Measurements from ENCODE around the gene CASZ1.

Gene CASZ1

DNA sequence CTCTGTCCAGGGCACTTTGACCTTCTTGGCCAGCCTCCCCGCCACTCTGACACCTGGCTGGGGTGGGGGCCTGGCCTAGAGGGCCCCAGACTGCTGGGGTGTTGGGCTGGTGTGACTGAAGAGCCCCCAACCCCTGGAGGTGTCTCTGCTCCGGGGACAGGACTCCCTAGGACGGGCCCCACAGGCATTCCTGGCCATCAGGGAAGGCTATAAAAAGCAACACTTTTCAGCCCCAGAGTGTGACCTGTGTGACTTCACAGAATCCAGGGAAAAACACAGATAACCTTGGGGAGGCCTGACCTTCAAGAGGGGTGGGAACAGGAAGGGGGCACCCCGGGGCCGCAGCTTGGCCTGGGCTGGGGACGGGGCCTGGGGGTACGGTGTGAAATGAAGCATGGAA is 24.0 kb upstream of the CASZ1 start:
- in situ Hi-C loops (cut with HindIII; ENCODE audit: low pct_ligation_motif_present, low sequenced_read_pairs): no loop called here
- DNase-seq: no peak
- H3K27me3 ChIP-seq (replicated peaks): peaks cover 5% of the 10 kb centered on the region

DNA sequence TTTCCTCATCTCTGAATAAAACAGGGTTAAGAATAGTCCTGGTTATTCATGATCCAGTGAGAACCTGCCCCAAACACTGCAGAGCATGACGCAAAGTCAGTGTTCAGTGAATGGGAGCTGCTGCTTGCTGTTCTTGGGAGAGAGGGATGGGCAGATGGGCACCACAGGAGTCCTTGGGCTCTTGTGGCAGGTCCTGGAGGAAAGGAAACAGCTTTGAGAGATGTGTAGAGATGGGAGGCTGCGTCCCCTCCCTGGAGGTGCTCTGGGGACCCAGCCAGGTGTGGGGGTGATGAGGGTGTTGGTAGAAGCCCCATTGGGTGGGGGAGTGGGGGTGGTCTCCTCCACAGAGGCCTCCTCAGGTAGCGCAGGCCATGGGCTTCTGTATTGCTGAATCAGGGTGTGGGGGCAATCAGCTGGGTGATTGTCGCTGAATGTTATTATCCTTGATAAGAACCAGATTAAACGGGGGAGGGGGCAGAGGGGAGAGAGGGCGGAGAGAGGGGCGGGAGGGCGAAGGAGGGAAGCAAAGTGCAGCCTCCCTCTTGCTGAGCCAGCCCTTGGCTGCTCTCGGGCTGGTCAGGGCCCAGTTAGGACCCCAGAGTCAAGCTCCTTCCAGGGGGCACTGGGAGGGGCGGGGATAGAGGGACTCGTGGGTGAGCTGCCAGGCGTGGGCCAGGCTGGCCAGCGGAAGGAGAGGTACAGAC is 22.9 kb upstream of the CASZ1 start:
- Histone ChIP-seq H3K27me3 (replicated peaks) (peaks cover 8% of the 10 kb centered on the region), H3K27ac (no peak overlapping the region), H3K36me3 (replicated peaks) (no peaks in the 10 kb centered on the region), H3K4me3 (ENCODE audit: low read depth, low read length) (no peak overlapping the region)
- TF ChIP-seq, protein P1, sequence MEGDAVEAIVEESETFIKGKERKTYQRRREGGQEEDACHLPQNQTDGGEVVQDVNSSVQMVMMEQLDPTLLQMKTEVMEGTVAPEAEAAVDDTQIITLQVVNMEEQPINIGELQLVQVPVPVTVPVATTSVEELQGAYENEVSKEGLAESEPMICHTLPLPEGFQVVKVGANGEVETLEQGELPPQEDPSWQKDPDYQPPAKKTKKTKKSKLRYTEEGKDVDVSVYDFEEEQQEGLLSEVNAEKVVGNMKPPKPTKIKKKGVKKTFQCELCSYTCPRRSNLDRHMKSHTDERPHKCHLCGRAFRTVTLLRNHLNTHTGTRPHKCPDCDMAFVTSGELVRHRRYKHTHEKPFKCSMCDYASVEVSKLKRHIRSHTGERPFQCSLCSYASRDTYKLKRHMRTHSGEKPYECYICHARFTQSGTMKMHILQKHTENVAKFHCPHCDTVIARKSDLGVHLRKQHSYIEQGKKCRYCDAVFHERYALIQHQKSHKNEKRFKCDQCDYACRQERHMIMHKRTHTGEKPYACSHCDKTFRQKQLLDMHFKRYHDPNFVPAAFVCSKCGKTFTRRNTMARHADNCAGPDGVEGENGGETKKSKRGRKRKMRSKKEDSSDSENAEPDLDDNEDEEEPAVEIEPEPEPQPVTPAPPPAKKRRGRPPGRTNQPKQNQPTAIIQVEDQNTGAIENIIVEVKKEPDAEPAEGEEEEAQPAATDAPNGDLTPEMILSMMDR (IDR thresholded peaks at IDR 0.05; ENCODE audit: low read depth, low read length, missing control alignments): no peak
- in situ Hi-C loops (cut with HindIII; ENCODE audit: low pct_ligation_motif_present, low sequenced_read_pairs): no loop called here
- DNase-seq: no peak

More for the DNA sequence above, 24.0 kb upstream of the CASZ1 start:
- H3K27ac ChIP-seq: no peak overlapping the region
- H3K36me3 ChIP-seq (replicated peaks): no peaks in the 10 kb centered on the region
- TF ChIP-seq, protein P1 (IDR thresholded peaks at IDR 0.05; ENCODE audit: low read depth, low read length, missing control alignments): no peak
- no peak overlapping the region for H3K4me3 ChIP-seq (ENCODE audit: low read depth, low read length)

DNA sequence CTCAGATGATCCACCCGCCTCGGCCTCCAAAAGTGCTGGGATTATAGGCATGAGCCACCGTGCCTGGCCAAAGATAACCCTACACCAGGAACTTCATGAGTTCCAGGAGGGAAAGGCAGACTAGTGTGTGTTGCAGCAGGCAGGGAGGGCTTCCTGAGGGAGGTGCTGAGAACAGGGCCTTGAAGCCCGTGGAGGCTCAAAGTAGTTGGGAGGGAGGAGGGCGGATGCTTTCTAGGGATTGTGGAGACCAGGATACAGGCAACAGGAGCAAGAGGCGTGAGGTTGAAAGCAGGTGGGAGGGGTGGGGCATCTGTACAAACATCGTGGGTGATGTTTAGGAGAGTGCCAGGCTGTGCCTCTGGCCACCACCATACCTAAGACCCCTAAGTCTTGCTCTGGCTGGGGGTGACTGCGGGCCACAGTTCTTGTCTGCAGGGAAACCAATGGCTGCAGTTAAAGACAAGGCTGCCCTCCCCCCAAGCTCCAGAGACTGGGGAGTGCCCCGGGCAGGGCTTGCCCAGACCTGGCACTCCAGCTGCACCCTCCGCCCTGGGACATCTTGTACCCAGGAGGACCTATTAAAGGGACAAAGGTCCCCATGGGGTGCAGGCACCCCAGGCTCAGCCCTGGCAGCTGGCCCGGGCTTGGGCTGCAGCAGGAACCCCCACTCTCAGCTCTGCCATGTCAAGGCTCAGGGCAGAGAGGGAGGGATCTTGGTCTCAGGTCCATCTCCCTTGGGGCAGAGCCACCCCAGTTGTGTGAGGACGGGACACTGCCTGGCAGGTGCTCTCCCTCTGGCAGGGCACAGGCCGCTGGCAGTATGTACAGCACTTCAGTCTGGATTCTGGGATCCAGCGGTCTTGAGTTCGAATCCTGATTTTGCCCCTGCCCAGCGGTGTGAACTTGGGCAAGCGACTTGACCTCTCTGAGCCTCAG is 22.1 kb upstream of the CASZ1 start:
- H3K36me3 ChIP-seq (replicated peaks): no peaks in the 10 kb centered on the region
- peaks cover 12% of the 10 kb centered on the region for H3K27me3 ChIP-seq (replicated peaks)
- no peak overlapping the region for H3K4me3 ChIP-seq (ENCODE audit: low read depth, low read length)
- TF ChIP-seq, protein P1 (IDR thresholded peaks at IDR 0.05; ENCODE audit: low read depth, low read length, missing control alignments): no peak
- no peak for DNase-seq
- no peak overlapping the region for H3K27ac ChIP-seq
- in situ Hi-C loops (cut with HindIII; ENCODE audit: low pct_ligation_motif_present, low sequenced_read_pairs): no loop called here

DNA sequence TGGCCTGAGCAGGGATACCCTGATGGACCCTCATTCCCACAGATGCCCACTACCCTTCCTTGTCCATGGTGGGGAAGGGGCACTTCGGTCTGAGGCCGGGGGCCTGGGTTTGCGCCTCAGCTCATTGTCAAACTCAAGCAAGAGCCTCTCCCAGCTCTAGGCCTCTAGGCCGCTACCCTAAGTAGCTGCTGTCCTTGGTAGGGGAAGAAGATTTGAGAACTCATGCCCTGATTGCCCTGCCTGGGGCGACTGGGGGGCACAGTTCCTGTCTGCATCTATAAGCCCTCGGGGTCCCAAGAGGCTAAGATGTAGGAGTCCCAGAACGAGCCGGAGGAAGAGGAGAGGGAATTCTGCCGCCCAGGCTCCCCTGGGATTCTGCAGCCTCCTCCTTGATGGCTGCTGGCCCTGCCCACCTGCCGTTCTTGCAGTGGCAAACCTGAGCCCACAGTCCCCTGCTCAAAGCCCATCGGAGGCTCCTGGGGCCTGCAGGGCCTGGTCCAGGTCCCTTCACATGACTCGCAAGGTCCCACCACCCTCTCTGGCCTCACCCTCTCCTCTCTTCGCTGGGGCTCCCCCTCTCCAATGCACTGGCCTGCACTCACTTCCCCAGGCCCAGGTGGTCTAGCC is 20.4 kb upstream of the CASZ1 start:
- in situ Hi-C loops (cut with HindIII; ENCODE audit: low pct_ligation_motif_present, low sequenced_read_pairs): no loop called here
- no peak overlapping the region for H3K27ac ChIP-seq
- TF ChIP-seq, protein P1 (IDR thresholded peaks at IDR 0.05; ENCODE audit: low read depth, low read length, missing control alignments): no peak
- H3K4me3 ChIP-seq (ENCODE audit: low read depth, low read length): no peak overlapping the region
- H3K36me3 ChIP-seq (replicated peaks): no peaks in the 10 kb centered on the region
- no peak for DNase-seq
- H3K27me3 ChIP-seq (replicated peaks): peaks cover 11% of the 10 kb centered on the region

DNA sequence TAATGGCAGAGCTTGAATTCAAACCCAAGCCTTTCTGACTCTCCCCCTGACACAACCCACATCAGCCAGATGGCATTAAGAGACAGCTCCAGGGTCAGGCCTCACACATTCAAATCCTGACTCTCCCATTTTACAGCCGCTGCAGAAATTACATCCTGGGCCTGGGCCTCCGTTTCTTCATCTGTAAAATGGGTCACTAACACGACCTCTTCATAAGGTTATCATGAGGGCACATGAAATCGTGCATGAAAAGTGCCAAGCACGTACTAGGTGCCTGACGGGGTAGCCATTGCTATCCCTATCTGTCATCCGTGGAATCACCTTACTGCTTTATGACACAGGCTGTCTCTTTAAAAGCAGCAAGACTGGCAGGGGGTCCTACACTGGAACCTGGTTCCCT is 19.8 kb upstream of the CASZ1 start:
- no peaks in the 10 kb centered on the region for H3K36me3 ChIP-seq (replicated peaks)
- in situ Hi-C loops (cut with HindIII; ENCODE audit: low pct_ligation_motif_present, low sequenced_read_pairs): no loop called here
- TF ChIP-seq, protein P1 (IDR thresholded peaks at IDR 0.05; ENCODE audit: low read depth, low read length, missing control alignments): no peak

More for the DNA sequence above, 19.8 kb upstream of the CASZ1 start:
- no peak for DNase-seq
- Histone ChIP-seq H3K27me3 (replicated peaks) (peaks cover 14% of the 10 kb centered on the region), H3K27ac (no peak overlapping the region), H3K4me3 (ENCODE audit: low read depth, low read length) (no peak overlapping the region)
